Measurements from ENCODE around the gene NR2E3. TPM values are rescaled to one million over a fixed set of nuclear protein-coding genes. Genes with fewer than 3 reads are reported as not detected.

NR2E3 gene
- total RNA-seq, 1 donor from 2014 or later = not detected

- H3K27me3 Mint-ChIP-seq = no peaks in the 10 kb centered on the region
- peaks cover 35% of the 10 kb centered on the region for H3K9me3 Mint-ChIP-seq
- no peak overlapping the region for H3K4me3 Mint-ChIP-seq
- H3K4me1 Mint-ChIP-seq = no peaks in the 10 kb centered on the region
- ChIA-PET CTCF (no interaction called here), POLR2A (no interaction called here)
- intact Hi-C loops (cut with micrococcal nuclease) = no loop called here
- ATAC-seq (ENCODE audit: low read depth) (no peak), DNase-seq (no peak)
- TF ChIP-seq, protein P1, sequence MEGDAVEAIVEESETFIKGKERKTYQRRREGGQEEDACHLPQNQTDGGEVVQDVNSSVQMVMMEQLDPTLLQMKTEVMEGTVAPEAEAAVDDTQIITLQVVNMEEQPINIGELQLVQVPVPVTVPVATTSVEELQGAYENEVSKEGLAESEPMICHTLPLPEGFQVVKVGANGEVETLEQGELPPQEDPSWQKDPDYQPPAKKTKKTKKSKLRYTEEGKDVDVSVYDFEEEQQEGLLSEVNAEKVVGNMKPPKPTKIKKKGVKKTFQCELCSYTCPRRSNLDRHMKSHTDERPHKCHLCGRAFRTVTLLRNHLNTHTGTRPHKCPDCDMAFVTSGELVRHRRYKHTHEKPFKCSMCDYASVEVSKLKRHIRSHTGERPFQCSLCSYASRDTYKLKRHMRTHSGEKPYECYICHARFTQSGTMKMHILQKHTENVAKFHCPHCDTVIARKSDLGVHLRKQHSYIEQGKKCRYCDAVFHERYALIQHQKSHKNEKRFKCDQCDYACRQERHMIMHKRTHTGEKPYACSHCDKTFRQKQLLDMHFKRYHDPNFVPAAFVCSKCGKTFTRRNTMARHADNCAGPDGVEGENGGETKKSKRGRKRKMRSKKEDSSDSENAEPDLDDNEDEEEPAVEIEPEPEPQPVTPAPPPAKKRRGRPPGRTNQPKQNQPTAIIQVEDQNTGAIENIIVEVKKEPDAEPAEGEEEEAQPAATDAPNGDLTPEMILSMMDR (IDR thresholded peaks at IDR 0.05) = no peak
- peaks cover 51% of the 10 kb centered on the region for H3K36me3 Mint-ChIP-seq (ENCODE audit: low read depth)
- H3K27ac Mint-ChIP-seq = no peak overlapping the region
These were observed 11.3 kb downstream of the NR2E3 start for GRCh38 chr15:71821547-71822129.

- Mint-ChIP-seq H3K27ac (no peak overlapping the region), H3K9me3 (peaks cover 35% of the 10 kb centered on the region), H3K4me1 (no peaks in the 10 kb centered on the region), H3K36me3 (ENCODE audit: low read depth) (peaks cover 65% of the 10 kb centered on the region), H3K27me3 (no peaks in the 10 kb centered on the region), H3K4me3 (no peak overlapping the region)
- CTCF ChIA-PET = no interaction called here
- POLR2A ChIA-PET = no interaction called here
- TF ChIP-seq, protein P1 (IDR thresholded peaks at IDR 0.05) = no peak
- no peak for ATAC-seq (ENCODE audit: low read depth)
- intact Hi-C loops (cut with micrococcal nuclease) = no loop called here
- no peak for DNase-seq
These were observed 12.7 kb downstream of the NR2E3 start for GRCh38 chr15:71822890-71823630.

GRCh38 chr15:71823801-71824200 is 13.4 kb downstream of the NR2E3 start:
- intact Hi-C loops (cut with micrococcal nuclease) = no loop called here
- ChIA-PET CTCF (no interaction called here), POLR2A (no interaction called here)
- no peak overlapping the region for H3K27ac Mint-ChIP-seq
- TF ChIP-seq, protein P1 (IDR thresholded peaks at IDR 0.05) = no peak
- no peak for DNase-seq
- peaks cover 31% of the 10 kb centered on the region for H3K9me3 Mint-ChIP-seq
- no peak for ATAC-seq (ENCODE audit: low read depth)
- H3K27me3 Mint-ChIP-seq = no peaks in the 10 kb centered on the region
- H3K4me3 Mint-ChIP-seq = no peak overlapping the region
- peaks cover 72% of the 10 kb centered on the region for H3K36me3 Mint-ChIP-seq (ENCODE audit: low read depth)
- no peaks in the 10 kb centered on the region for H3K4me1 Mint-ChIP-seq

DNA sequence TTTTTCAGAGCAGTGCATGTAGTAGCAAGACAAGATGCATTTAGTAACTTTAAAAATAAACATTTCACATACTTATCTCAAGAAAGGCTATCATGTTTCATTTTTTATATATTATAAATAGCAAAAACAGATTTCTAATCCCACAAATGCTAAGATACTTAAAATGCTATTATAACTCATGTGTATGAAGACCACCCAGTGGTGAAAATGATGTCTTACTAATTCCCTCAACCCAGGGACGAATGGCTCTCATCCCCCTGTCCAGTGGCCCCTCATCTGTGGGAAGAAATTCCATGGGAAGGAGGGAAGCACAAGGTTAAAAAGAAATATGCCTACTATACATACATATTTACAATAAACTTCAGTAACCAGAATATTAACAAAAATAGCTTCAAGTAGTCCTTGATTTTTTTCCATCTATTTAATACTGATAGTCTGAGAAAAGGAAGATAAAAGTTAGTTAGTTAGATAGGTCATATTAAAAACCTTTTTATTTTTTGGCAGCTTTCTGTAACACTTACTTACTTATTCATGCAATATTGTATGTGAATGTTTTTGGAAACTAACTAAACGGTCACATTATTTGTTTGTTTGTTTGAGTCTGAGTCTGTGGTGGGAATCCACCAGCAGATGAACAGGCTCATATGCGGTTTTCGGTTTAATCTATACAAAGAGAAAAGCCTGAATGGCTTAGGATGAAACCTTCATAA is 14.8 kb downstream of the NR2E3 start:
- CTCF ChIA-PET = no interaction called here
- Mint-ChIP-seq H3K27ac (no peak overlapping the region), H3K27me3 (no peaks in the 10 kb centered on the region), H3K36me3 (ENCODE audit: low read depth) (peaks cover 86% of the 10 kb centered on the region), H3K9me3 (peaks cover 27% of the 10 kb centered on the region), H3K4me3 (no peak overlapping the region), H3K4me1 (no peaks in the 10 kb centered on the region)
- POLR2A ChIA-PET = no interaction called here
- TF ChIP-seq, protein P1 (IDR thresholded peaks at IDR 0.05) = no peak
- intact Hi-C loops (cut with micrococcal nuclease) = no loop called here
- ATAC-seq (ENCODE audit: low read depth) = no peak
- DNase-seq = no peak

- POLR2A ChIA-PET = no interaction called here
- CTCF ChIA-PET = no interaction called here
- intact Hi-C loops (cut with micrococcal nuclease) = no loop called here
- Mint-ChIP-seq H3K4me1 (no peaks in the 10 kb centered on the region), H3K27ac (no peak overlapping the region), H3K9me3 (peaks cover 20% of the 10 kb centered on the region), H3K27me3 (no peaks in the 10 kb centered on the region), H3K36me3 (ENCODE audit: low read depth) (peaks cover 88% of the 10 kb centered on the region), H3K4me3 (no peak overlapping the region)
- ATAC-seq (ENCODE audit: low read depth) (no peak), DNase-seq (no peak)
- TF ChIP-seq, protein P1 (IDR thresholded peaks at IDR 0.05) = no peak
These were observed 15.8 kb downstream of the NR2E3 start for GRCh38 chr15:71826196-71826595.
